PC-3 (cell line): Measurements from ENCODE around the gene ZNF746. TPM values are rescaled to one million over a fixed set of nuclear protein-coding genes. Genes with fewer than 3 reads are reported as not detected.

Experiments
- ATAC-seq: fragments of 200-7000 bp; cut with Tn5 transposase; 2 replicates; pipeline ENCODE4 v1.9.1; 2020; ENCODE audit warnings: mild to moderate bottlenecking, moderate library complexity
- BruUV-seq: library from RNA; stranded (reverse); fragments of 400-500 nt; replicated peaks from 2 replicates; lab custom pipeline; 2021; lab: Mats Ljungman, UMichigan
- CTCF ChIA-PET: fragments of 300-600 bp; sonication (Branson Sonifier 250); formaldehyde crosslinking; loops from one replicate; lab custom pipeline; 2022; ENCODE audit warnings: antibody characterized with exemption; lab: Charles Lee
- POLR2A ChIA-PET: fragments of 300-600 bp; sonication (Branson Sonifier 250); formaldehyde crosslinking; loops from one replicate; lab custom pipeline; 2022; ENCODE audit warnings: antibody characterized with exemption; ENCODE audit not compliant: unreplicated experiment; lab: Charles Lee
- DNase-seq: peaks from one replicate; pipeline ENCODE4 v3.0.0-alpha.2; 2015
- H2AFZ ChIP-seq: fragments of 300-600 bp; sonication (generic); 2 replicates; pipeline ENCODE4 v1.6.0; 2016; ENCODE audit warnings: antibody characterized with exemption, low read length
- H3F3A ChIP-seq: fragments of 300-600 bp; sonication (generic); one replicate; pipeline ENCODE4 v1.6.0; 2017; ENCODE audit warnings: antibody characterized with exemption, low read length, control low read depth, mild to moderate bottlenecking; ENCODE audit not compliant: unreplicated experiment
- H3K27ac ChIP-seq: fragments of 300-600 bp; sonication (generic); 2 replicates; pipeline ENCODE4 v1.5.1; 2016; ENCODE audit warnings: mild to moderate bottlenecking, low read length
- H3K27me3 ChIP-seq: fragments of 300-600 bp; sonication (generic); 2 replicates; pipeline ENCODE4 v1.6.1; 2016; ENCODE audit warnings: low read length, mixed read lengths
- H3K36me3 ChIP-seq: fragments of 300-600 bp; sonication (generic); 2 replicates; pipeline ENCODE4 v1.6.1; 2016; ENCODE audit warnings: low read depth, mixed run types, low read length, mixed read lengths
- H3K4me1 ChIP-seq: fragments of 300-600 bp; sonication (generic); 2 replicates; pipeline ENCODE4 v1.5.1; 2016; ENCODE audit warnings: low read length; ENCODE audit not compliant: insufficient read depth
- H3K4me2 ChIP-seq: fragments of 300-600 bp; sonication (generic); 2 replicates; pipeline ENCODE4 v1.6.0; 2016; ENCODE audit warnings: low read length
- H3K4me3 ChIP-seq: fragments of 300-600 bp; sonication (generic); 2 replicates; pipeline ENCODE4 v1.5.1; 2016; ENCODE audit warnings: mild to moderate bottlenecking, low read length, mixed read lengths
- H3K79me2 ChIP-seq: fragments of 300-600 bp; sonication (generic); 2 replicates; pipeline ENCODE4 v1.6.1; 2017; ENCODE audit warnings: low read length, mixed read lengths
- H3K9ac ChIP-seq: fragments of 300-600 bp; sonication (generic); 2 replicates; pipeline ENCODE4 v1.6.0; 2016; ENCODE audit warnings: mild to moderate bottlenecking, low read length
- H3K9me2 ChIP-seq: fragments of 300-600 bp; sonication (generic); replicated peaks from 2 replicates; pipeline ENCODE4 v1.6.1; 2016; ENCODE audit warnings: mixed run types, low read length, mixed read lengths
- H3K9me3 ChIP-seq: fragments of 300-600 bp; sonication (generic); 2 replicates; pipeline ENCODE4 v1.6.1; 2016; ENCODE audit warnings: low read length, mixed read lengths
- H4K20me1 ChIP-seq: fragments of 300-600 bp; sonication (generic); 2 replicates; pipeline ENCODE4 v1.6.1; 2016; ENCODE audit warnings: low read length, mixed read lengths
- EZH2 ChIP-seq: fragments of 300-600 bp; sonication (generic); IDR thresholded peaks from one replicate; pipeline ENCODE4 v1.6.1; 2017; ENCODE audit warnings: antibody characterized with exemption, mild to moderate bottlenecking, low read length; ENCODE audit not compliant: unreplicated experiment
- EZH2phosphoT487 ChIP-seq: fragments of 300-600 bp; sonication (generic); IDR thresholded peaks from 2 replicates; pipeline ENCODE4 v1.6.1; 2018; ENCODE audit warnings: mild to moderate bottlenecking, antibody characterized with exemption, low read length, borderline replicate concordance
- intact Hi-C: fragments of 100-400 bp; cut with micrococcal nuclease; formaldehyde crosslinking; loops from 2 replicates; pipeline ENCODE4 v1.9.0; 2023
- total RNA-seq: library from RNA; depleted of rRNA; stranded (reverse); fragments of >200 nt; gene quantifications from 2 replicates; pipeline ENCODE4 v1.2.3, GENCODE V29; 2014
- TF ChIP-seq, protein P1 (sequence below): fragments of 300-600 bp; sonication (generic); conservative IDR thresholded peaks from 2 replicates; pipeline ENCODE4 v1.5.1; 2017; ENCODE audit warnings: antibody characterized with exemption, low read depth, mild to moderate bottlenecking, low read length

The ZNF746 gene
- total RNA-seq, 1 experiment from 2014 or later = 19.6 TPM

- CTCF ChIA-PET = no interaction called here
- BruUV-seq = no TSS peak
Measured at GRCh38 chr7:149524394-149524793, 26.8 kb upstream of the ZNF746 start.

DNA sequence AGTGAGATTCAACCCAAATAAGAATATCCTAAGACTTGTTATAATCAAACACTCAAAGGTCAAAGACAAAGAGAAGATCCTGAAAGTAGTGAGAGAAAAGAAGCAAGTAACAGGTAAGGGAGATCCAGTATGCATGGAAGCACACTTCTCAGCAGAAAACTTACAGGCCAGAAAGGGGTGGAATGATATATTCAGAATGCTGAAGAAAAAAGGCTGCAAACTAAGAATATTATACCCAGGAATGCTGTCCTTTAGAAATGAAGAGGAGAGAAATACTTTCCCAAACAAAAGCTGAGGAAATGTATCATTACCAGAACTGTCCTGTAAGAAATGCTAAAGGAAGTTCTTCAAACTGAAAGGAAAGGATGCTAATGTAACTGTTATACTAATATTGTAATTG, 12.6 kb upstream of the ZNF746 start:
- ChIA-PET CTCF (no interaction called here), POLR2A (no interaction called here)
- Histone ChIP-seq H3K9ac (no peak overlapping the region), H3K36me3 (no peaks in the 10 kb centered on the region), H3K79me2 (no peaks in the 10 kb centered on the region), H2AFZ (no peak overlapping the region), H3K4me2 (no peak overlapping the region), H3K4me3 (no peak overlapping the region), H3K9me2 (no peaks in the 10 kb centered on the region), H3K27ac (no peak overlapping the region), H3K27me3 (no peaks in the 10 kb centered on the region), H3K4me1 (no peaks in the 10 kb centered on the region), H4K20me1 (no peaks in the 10 kb centered on the region), H3K9me3 (peaks cover 12% of the 10 kb centered on the region; the same call in 1 of the 2 replicates), H3F3A (no peaks in the 10 kb centered on the region)
- DNase-seq = no peak
- no TSS peak for BruUV-seq
- no peak for TF ChIP-seq EZH2phosphoT487
- TF ChIP-seq EZH2 = no peak
- TF ChIP-seq, protein P1, sequence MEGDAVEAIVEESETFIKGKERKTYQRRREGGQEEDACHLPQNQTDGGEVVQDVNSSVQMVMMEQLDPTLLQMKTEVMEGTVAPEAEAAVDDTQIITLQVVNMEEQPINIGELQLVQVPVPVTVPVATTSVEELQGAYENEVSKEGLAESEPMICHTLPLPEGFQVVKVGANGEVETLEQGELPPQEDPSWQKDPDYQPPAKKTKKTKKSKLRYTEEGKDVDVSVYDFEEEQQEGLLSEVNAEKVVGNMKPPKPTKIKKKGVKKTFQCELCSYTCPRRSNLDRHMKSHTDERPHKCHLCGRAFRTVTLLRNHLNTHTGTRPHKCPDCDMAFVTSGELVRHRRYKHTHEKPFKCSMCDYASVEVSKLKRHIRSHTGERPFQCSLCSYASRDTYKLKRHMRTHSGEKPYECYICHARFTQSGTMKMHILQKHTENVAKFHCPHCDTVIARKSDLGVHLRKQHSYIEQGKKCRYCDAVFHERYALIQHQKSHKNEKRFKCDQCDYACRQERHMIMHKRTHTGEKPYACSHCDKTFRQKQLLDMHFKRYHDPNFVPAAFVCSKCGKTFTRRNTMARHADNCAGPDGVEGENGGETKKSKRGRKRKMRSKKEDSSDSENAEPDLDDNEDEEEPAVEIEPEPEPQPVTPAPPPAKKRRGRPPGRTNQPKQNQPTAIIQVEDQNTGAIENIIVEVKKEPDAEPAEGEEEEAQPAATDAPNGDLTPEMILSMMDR = no peak
- intact Hi-C loops = no loop called here
- ATAC-seq = no peak

More at GRCh38 chr7:149524394-149524793, 26.8 kb upstream of the ZNF746 start:
- Histone ChIP-seq H3K27ac (no peak overlapping the region), H3K4me3 (no peak overlapping the region), H3K9me2 (no peaks in the 10 kb centered on the region), H3K79me2 (no peaks in the 10 kb centered on the region), H3F3A (no peaks in the 10 kb centered on the region), H3K9ac (no peak overlapping the region), H2AFZ (no peak overlapping the region), H3K4me1 (peaks cover 8% of the 10 kb centered on the region; the same call in 1 of the 2 replicates), H3K27me3 (no peaks in the 10 kb centered on the region), H3K4me2 (no peak overlapping the region), H4K20me1 (no peaks in the 10 kb centered on the region), H3K36me3 (no peaks in the 10 kb centered on the region; the same call in 1 of the 2 replicates), H3K9me3 (peaks cover 22% of the 10 kb centered on the region)
- peak; percentile 80 for ATAC-seq
- TF ChIP-seq EZH2 (no peak), EZH2phosphoT487 (no peak)
- TF ChIP-seq, protein P1 = no peak
- DNase-seq = peak; percentile 70
- intact Hi-C loops = no loop called here
- POLR2A ChIA-PET = interaction anchor here (0.6 kb wide), 1 partner anchor 11 kb away, joined by 4 read pairs; no protein-coding TSS in a partner anchor

DNA sequence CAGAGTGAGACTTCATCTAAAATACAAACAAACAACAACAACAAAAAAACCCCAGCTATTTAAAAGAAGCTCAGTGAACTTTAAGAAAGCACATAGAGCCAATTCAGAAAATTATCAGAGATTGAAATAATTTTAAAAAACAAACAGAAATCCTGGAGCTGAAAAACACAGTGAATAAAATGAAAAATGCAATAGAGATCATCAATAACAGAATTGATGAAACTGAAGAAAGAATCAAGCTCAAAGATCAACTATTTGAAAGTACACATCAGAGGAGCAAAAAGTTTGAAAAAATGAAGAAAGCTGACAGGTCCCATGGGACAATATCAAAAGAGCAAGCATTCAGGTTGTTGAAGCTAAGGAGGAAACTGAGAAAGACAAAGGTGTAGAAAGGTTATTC, 12.2 kb upstream of the ZNF746 start:
- Histone ChIP-seq H3K4me1 (no peaks in the 10 kb centered on the region), H3K9ac (no peak overlapping the region), H4K20me1 (no peaks in the 10 kb centered on the region), H3K4me2 (no peak overlapping the region), H3K9me3 (peaks cover 12% of the 10 kb centered on the region; the same call in 1 of the 2 replicates), H3F3A (no peaks in the 10 kb centered on the region), H3K27me3 (no peaks in the 10 kb centered on the region), H3K27ac (no peak overlapping the region), H3K79me2 (no peaks in the 10 kb centered on the region), H3K36me3 (no peaks in the 10 kb centered on the region), H2AFZ (no peak overlapping the region), H3K9me2 (no peaks in the 10 kb centered on the region), H3K4me3 (no peak overlapping the region)
- CTCF ChIA-PET = interaction anchor here (0.5 kb wide), 1 partner anchor 25 kb away, joined by 3 read pairs; no protein-coding TSS in a partner anchor
- POLR2A ChIA-PET = no interaction called here
- DNase-seq (no peak), ATAC-seq (no peak)
- intact Hi-C loops = no loop called here
- BruUV-seq = no TSS peak
- TF ChIP-seq EZH2 (no peak), EZH2phosphoT487 (no peak)
- TF ChIP-seq, protein P1 = no peak
